Activated CD8-positive, alpha-beta memory T cell treated with anti-CD3 and anti-CD28 coated beads, Interleukin-2, amount 10 ng/mL, durations not matched to agents 7 days and 5 days (primary cell): ENCODE data around the gene SPATA13. TPM values are rescaled to one million over a fixed set of nuclear protein-coding genes. Genes with fewer than 3 reads are reported as not detected.

Experiments used
- ATAC-seq: fragments of 150-1000 bp; cut with Tn5 transposase; one replicate; pipeline ENCODE4 v1.10.0; 2021; ENCODE audit warnings: moderate library complexity
- CTCF ChIA-PET: fragments of 350-600 bp; sonication (Branson Sonifier 250); formaldehyde crosslinking; loops from one replicate; lab custom pipeline; 2021; ENCODE audit warnings: antibody characterized with exemption; lab: Charles Lee
- DNase-seq: peaks from one replicate; pipeline ENCODE4 v3.0.0-alpha.2; 2020
- H3K27ac Mint-ChIP-seq: one replicate; pipeline ENCODE4 v1.8.0; 2021; ENCODE audit warnings: mild to moderate bottlenecking, mixed read lengths
- H3K27me3 Mint-ChIP-seq: one replicate; pipeline ENCODE4 v1.8.0; 2021; ENCODE audit warnings: mixed read lengths
- H3K36me3 Mint-ChIP-seq: one replicate; pipeline ENCODE4 v1.8.0; 2021; ENCODE audit warnings: mild to moderate bottlenecking, mixed read lengths
- H3K4me1 Mint-ChIP-seq: one replicate; pipeline ENCODE4 v1.8.0; 2021; ENCODE audit warnings: mixed read lengths
- H3K4me3 Mint-ChIP-seq: one replicate; pipeline ENCODE4 v1.8.0; 2021; ENCODE audit warnings: mild to moderate bottlenecking, moderate library complexity, mixed read lengths
- H3K9me3 Mint-ChIP-seq: one replicate; pipeline ENCODE4 v1.8.0; 2022; ENCODE audit warnings: low read depth, mixed read lengths
- total RNA-seq, 2 experiments: library from RNA; stranded (reverse); gene quantifications; one replicate each; pipeline ENCODE4 v1.2.3, GENCODE V29; 2021

SPATA13 gene
- total RNA-seq, 2 experiments from 2014 or later: 51.0 to 57.8 TPM

DNA sequence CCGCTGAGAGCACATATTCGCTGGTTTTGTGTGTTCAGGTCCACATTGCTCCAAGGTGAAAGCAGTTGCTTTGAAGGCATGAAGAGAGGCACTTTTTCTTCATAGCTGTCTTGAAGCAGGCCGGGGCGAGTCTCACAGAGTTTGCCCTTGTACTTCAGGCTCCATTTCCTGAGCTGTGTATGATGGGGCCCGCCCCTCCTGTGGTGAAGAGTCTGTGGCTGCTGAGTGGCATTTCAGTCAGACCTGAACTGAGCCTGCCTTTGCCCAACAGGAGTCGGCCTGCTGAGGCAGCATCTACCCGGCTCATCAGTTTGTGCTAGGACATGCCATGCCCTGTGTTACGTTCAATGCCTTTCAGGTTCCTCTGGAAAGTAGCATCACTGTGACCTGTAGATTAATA is 104.5 kb downstream of the SPATA13 start:
- no peaks in the 10 kb centered on the region for H3K9me3 Mint-ChIP-seq
- H3K27me3 Mint-ChIP-seq: no peaks in the 10 kb centered on the region
- peak overlapping the region; percentile 52 for H3K4me3 Mint-ChIP-seq
- peak overlapping the region; percentile 94 for H3K27ac Mint-ChIP-seq
- CTCF ChIA-PET: interaction anchor here (1.2 to 1.8 kb wide), 7 partner anchors 8 to 37 kb away, joined by 3 to 9 read pairs (median 6); no protein-coding TSS in a partner anchor
- DNase-seq: peak; percentile 95
- peaks cover 30% of the 10 kb centered on the region for H3K36me3 Mint-ChIP-seq
- H3K4me1 Mint-ChIP-seq: peaks cover 92% of the 10 kb centered on the region
- ATAC-seq: peak; percentile 94

DNA sequence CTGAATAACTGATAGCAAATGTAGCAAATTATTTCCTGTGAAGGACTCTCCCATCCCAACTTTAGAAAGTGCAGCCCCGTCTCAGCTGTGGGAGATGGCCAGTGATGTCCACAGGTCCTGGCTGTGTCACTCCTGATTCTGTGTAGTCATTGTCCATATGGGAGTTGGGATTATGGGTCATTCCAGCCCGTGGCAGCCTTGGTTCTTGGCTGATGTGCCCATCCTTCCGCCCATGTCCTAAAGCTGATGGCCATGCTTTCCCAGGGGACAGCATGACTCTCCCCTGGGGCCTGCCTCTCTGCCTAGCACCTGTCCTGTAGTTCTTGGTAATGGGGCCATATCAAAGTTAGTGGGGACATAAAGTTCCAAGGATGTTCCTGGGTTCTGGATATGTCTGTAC is 104.9 kb downstream of the SPATA13 start:
- H3K4me3 Mint-ChIP-seq: peak overlapping the region; percentile 52
- H3K27me3 Mint-ChIP-seq: no peaks in the 10 kb centered on the region
- ATAC-seq: no peak
- no peaks in the 10 kb centered on the region for H3K9me3 Mint-ChIP-seq
- H3K4me1 Mint-ChIP-seq: peaks cover 91% of the 10 kb centered on the region
- DNase-seq: no peak
- peak overlapping the region; percentile 94 for H3K27ac Mint-ChIP-seq
- CTCF ChIA-PET: interaction anchor here (0.7 to 1.6 kb wide), 6 partner anchors 9 to 38 kb away, joined by 3 to 9 read pairs (median 5); no protein-coding TSS in a partner anchor
- peaks cover 30% of the 10 kb centered on the region for H3K36me3 Mint-ChIP-seq

DNA sequence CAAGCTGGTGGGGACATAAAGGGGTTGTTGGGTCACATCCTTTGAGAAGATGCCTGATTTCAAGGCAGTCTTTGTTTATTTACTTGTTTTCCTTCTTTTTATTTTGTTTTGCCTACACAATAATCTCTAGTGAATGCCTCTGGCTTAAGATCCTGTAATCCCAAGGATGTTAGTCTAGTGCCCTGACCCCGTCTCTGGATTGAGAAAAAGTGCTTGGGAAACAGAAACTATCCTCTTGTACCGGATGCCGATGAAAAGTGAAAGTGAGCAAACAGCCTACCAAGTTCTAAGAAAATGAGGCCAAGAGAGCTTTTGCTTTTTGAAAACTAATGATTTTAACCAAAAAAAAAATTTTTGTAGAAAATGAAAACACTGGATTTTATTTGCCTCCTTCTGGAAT is 106.8 kb downstream of the SPATA13 start:
- DNase-seq (peak; percentile 64), ATAC-seq (no peak)
- CTCF ChIA-PET: interaction anchor here (1.1 to 2.2 kb wide), 3 partner anchors 12 to 39 kb away, joined by 4 to 8 read pairs (median 4); no protein-coding TSS in a partner anchor
- no peaks in the 10 kb centered on the region for H3K27me3 Mint-ChIP-seq
- peaks cover 87% of the 10 kb centered on the region for H3K4me1 Mint-ChIP-seq
- peak overlapping the region; percentile 88 for H3K27ac Mint-ChIP-seq
- H3K36me3 Mint-ChIP-seq: peaks cover 22% of the 10 kb centered on the region
- peak overlapping the region; percentile 70 for H3K4me3 Mint-ChIP-seq
- H3K9me3 Mint-ChIP-seq: no peaks in the 10 kb centered on the region

DNA sequence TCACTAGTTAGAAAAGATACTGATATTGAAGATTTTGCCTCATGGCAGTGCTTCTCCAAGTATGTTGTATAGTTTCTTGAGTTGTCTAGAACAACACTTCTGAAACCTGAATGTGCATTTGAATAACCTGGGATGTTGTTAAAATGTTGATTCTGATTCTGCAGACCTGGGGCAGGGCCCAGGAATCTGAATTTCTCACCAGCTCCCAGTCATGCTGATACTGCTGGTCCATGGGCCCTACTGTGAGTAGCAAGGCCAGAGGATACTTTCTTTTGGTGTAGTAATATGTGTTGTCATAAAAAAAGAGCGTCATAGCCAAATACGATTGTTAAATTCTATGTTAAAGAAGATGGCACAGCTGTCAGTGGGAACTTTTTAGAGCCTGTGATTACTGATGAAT is 107.3 kb downstream of the SPATA13 start:
- Mint-ChIP-seq H3K4me3 (peak overlapping the region; percentile 70), H3K4me1 (peaks cover 88% of the 10 kb centered on the region), H3K9me3 (no peaks in the 10 kb centered on the region), H3K27ac (peak overlapping the region; percentile 88), H3K27me3 (no peaks in the 10 kb centered on the region), H3K36me3 (peaks cover 23% of the 10 kb centered on the region)
- ATAC-seq (no peak), DNase-seq (no peak)
- CTCF ChIA-PET: interaction anchor here (1.3 to 2.2 kb wide), 2 partner anchors 14 to 39 kb away, joined by 4 to 8 read pairs; no protein-coding TSS in a partner anchor

DNA sequence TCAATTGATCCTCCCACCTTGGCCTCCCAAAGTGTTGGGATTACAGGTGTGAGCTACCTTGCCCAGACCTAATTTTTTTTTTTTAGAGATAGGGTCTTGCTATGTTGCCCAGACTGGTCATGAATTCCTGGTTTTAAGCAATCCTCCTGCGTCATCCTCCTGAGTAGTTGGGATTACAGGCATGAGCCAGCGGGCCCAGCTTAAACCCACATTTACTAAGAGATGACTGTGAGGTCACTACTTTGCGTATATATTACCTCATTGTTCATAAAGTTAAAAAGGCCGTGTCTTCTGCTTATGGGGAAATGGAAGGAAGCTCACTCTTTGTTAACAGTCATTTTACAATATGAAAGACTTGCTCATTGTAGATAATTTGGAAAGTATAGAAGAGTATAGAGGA is 109.3 kb downstream of the SPATA13 start:
- Mint-ChIP-seq H3K27ac (peak overlapping the region; percentile 94), H3K36me3 (peaks cover 28% of the 10 kb centered on the region), H3K27me3 (no peaks in the 10 kb centered on the region), H3K9me3 (no peaks in the 10 kb centered on the region), H3K4me3 (peak overlapping the region; percentile 77), H3K4me1 (peaks cover 88% of the 10 kb centered on the region)
- DNase-seq: no peak
- ATAC-seq: no peak
- CTCF ChIA-PET: interaction anchor here (1.2 to 3.1 kb wide), 8 partner anchors 8 to 309 kb away, joined by 3 to 9 read pairs (median 6); no protein-coding TSS in a partner anchor

DNA sequence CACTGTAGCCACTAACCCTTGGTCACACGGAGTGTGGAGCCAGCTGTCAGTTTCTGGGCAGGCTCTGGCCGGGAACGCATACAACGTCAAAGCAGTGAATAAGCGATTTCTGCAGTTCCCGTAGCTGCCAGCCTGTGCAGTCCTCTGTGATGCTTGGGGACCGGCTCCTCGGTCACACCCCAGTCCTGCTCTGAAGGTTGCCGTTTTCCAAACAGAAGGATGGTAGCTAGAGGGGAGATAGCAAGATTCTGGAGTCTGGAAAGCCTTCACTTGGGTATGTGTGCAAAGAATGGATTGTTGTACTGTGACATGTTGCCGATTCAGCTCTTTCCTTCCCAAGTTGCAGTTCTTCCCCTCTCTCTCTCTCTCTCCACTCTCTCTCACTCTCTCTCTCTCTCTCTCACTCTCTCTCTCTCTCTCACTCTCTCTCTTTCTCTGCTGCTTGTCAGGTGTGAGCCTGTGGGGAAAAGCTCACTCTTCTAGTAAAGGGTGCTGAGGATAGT is 110.2 kb downstream of the SPATA13 start:
- no peaks in the 10 kb centered on the region for H3K9me3 Mint-ChIP-seq
- H3K4me1 Mint-ChIP-seq: peaks cover 88% of the 10 kb centered on the region
- peak; percentile 83 for DNase-seq
- CTCF ChIA-PET: interaction anchor here (1.1 to 3.1 kb wide), 8 partner anchors 9 to 46 kb away, joined by 4 to 9 read pairs (median 6); no protein-coding TSS in a partner anchor
- no peaks in the 10 kb centered on the region for H3K27me3 Mint-ChIP-seq
- peak overlapping the region; percentile 77 for H3K4me3 Mint-ChIP-seq
- peak overlapping the region; percentile 94 for H3K27ac Mint-ChIP-seq
- ATAC-seq: peak; percentile 59
- peaks cover 21% of the 10 kb centered on the region for H3K36me3 Mint-ChIP-seq

DNA sequence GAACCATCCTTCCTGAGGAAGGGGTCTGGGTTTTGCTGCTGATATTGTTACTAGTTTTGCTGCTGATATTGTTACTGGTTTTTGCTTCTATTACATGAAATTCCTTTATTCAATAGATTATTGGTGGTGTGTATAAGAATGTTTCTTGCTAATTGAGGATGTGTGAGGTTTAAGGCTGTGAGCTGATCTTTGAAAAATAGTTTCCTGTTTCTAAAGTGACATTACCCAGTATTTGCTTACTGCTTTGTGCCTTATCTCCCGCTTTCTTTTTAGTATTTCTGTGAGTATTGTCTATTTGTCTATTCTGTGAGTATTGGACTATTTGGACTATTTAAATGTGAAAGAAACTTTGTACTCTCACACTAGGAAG is 110.7 kb downstream of the SPATA13 start:
- peaks cover 89% of the 10 kb centered on the region for H3K4me1 Mint-ChIP-seq
- ATAC-seq (no peak), DNase-seq (no peak)
- H3K36me3 Mint-ChIP-seq: peaks cover 22% of the 10 kb centered on the region
- no peaks in the 10 kb centered on the region for H3K9me3 Mint-ChIP-seq
- CTCF ChIA-PET: interaction anchor here (1.1 to 3.1 kb wide), 5 partner anchors 10 to 46 kb away, joined by 5 to 9 read pairs (median 7); no protein-coding TSS in a partner anchor
- peak overlapping the region; percentile 94 for H3K27ac Mint-ChIP-seq
- peak overlapping the region; percentile 77 for H3K4me3 Mint-ChIP-seq
- no peaks in the 10 kb centered on the region for H3K27me3 Mint-ChIP-seq

DNA sequence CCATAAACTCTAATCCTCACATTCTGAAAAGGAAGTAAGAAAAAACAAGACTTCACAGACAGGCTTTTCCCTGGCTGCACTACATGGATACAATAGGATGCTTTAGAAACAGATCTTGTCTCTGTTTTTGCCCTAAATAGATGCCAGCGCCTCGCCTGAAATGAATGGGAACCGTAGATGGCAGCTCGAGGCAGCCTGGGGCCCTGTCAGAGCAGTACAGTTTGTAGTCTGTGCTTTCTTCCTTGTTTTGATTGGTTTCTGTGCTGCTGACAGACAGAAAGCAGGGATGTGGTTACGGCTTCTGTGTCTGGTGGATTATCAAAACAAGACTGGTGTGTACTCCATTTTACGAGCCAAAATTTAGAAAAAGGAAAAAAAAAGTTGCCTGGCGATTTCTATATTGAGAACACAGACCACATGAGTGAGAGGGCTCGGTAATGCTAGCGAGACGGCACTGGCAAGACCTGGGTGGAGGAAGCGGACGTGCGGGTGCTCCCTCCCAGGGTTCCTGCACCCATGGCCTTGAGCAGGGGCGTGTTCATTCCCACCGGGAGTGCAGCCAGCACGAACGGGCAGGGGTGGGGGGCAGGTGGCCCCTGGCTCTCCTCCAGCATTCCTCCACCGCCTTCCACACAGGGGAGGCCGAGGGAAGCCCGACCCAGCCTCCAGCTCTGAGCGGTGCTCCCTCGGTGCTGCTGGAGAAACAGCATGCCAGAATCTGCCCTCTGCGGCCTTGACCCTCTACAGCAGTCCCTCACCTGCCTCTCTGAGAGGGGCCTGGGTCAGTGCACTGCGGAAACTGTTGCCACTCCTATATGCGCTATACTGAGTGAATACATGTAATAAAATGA is 111.3 kb downstream of the SPATA13 start:
- H3K4me1 Mint-ChIP-seq: peaks cover 89% of the 10 kb centered on the region

DNA sequence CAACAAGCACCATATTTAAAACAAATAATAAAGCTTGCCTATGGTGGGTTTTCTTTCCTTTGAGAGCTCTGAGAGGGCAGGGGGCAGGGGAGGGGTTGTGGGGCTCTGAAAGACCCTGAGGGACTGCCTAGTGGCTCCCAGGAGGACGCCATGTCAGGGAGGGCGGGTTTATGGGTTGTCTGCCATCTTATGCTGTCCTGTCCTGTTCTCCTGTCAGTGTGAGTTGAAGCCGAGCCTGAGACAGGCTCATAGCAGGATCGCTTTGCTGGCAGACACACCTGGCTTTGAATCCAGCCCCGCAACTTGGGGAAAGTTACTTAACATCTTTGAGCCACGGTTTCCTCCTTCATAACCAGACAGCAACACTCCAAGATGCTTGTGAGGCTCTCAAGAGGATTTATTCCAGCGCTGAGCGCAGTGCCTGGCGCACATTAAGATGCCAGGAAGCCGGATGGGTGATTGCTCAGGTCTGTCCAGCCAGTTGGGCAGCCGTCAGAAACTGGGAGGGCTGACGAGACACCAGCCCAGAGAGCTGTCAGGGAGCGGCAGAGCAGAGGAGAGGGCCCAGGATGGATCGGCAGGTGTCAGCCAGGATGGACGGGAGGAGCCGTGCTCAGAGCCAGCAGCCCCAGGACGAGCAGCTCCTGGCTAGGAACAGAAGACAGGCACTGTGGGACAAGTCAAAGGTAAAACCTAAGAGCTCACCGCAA is 112.1 kb downstream of the SPATA13 start:
- Mint-ChIP-seq H3K4me1 (peaks cover 86% of the 10 kb centered on the region), H3K27me3 (no peaks in the 10 kb centered on the region), H3K36me3 (peaks cover 18% of the 10 kb centered on the region), H3K9me3 (no peaks in the 10 kb centered on the region), H3K27ac (peak overlapping the region; percentile 94), H3K4me3 (peak overlapping the region; percentile 77)
- ATAC-seq (no peak), DNase-seq (peak; percentile 43)
- CTCF ChIA-PET: interaction anchor here (1.3 to 1.4 kb wide), 2 partner anchors 8 to 21 kb away, joined by 4 to 7 read pairs; no protein-coding TSS in a partner anchor

More for the DNA sequence above, 111.3 kb downstream of the SPATA13 start:
- H3K27me3 Mint-ChIP-seq: no peaks in the 10 kb centered on the region
- peak overlapping the region; percentile 77 for H3K4me3 Mint-ChIP-seq
- peak overlapping the region; percentile 94 for H3K27ac Mint-ChIP-seq
- CTCF ChIA-PET: interaction anchor here (1.3 to 3.1 kb wide), 5 partner anchors 8 to 47 kb away, joined by 4 to 7 read pairs (median 7); no protein-coding TSS in a partner anchor
- ATAC-seq: peak; percentile 79
- peak; percentile 83 for DNase-seq
- peaks cover 21% of the 10 kb centered on the region for H3K36me3 Mint-ChIP-seq
- no peaks in the 10 kb centered on the region for H3K9me3 Mint-ChIP-seq

DNA sequence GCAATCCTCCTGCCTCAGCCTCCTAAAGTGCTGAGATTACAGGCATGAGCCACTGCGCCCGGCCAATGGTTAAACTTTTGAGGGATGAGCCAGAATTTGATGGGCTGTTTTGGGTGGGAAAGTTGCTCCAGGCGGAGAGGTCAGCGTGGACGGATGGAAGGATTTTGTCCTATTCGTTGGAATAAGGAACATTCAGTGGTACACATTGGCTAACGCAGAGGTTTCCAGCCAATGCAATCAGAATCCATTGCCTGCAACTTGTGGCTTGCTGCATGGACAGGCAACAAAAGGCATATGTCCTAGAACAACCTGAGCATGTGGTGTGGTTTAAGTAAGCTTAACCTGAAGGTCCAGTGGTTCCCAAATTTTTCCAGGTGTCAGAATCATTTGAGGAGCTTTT is 113.4 kb downstream of the SPATA13 start:
- Mint-ChIP-seq H3K36me3 (peaks cover 22% of the 10 kb centered on the region), H3K9me3 (no peaks in the 10 kb centered on the region), H3K27me3 (no peaks in the 10 kb centered on the region), H3K4me3 (no peak overlapping the region), H3K4me1 (peaks cover 81% of the 10 kb centered on the region), H3K27ac (peak overlapping the region; percentile 94)
- DNase-seq: no peak
- CTCF ChIA-PET: interaction anchor here (1.3 to 1.8 kb wide), 5 partner anchors 10 to 45 kb away, joined by 3 to 7 read pairs (median 4); no protein-coding TSS in a partner anchor
- no peak for ATAC-seq

DNA sequence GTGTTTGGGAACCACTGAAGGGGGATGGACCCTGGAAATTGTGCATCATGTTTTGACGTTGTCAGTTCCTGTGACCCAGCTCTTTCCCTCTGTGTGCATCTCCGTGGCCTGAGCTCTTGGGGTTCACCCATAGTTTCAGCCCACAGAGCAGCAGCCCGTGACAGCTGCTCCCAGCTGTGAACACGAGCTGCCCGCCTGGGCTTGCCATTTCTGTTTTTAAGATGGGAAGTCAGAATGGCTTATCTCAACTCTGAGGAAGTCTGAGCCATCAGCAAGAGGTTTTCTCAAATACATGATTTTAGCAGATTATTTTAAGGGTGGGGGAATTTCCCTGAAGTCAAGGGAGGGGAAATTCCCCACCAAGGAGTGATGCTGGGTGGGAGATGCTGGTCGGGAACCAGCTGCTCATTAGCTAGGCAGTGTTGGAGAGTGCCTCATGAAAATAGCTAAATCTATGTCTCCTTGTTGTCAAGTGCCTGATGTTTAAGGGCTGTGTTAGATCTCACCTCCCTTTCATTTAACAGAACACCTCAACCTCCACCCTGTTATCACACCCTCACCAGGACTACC is 114.0 kb downstream of the SPATA13 start:
- H3K4me3 Mint-ChIP-seq: peak overlapping the region; percentile 25
- no peaks in the 10 kb centered on the region for H3K9me3 Mint-ChIP-seq
- H3K27ac Mint-ChIP-seq: peak overlapping the region; percentile 94
- peaks cover 82% of the 10 kb centered on the region for H3K4me1 Mint-ChIP-seq
- peaks cover 22% of the 10 kb centered on the region for H3K36me3 Mint-ChIP-seq
- DNase-seq: peak; percentile 80
- H3K27me3 Mint-ChIP-seq: no peaks in the 10 kb centered on the region
- CTCF ChIA-PET: interaction anchor here (0.9 to 1.8 kb wide), 6 partner anchors 10 to 46 kb away, joined by 3 to 7 read pairs (median 5); no protein-coding TSS in a partner anchor
- peak; percentile 40 for ATAC-seq

DNA sequence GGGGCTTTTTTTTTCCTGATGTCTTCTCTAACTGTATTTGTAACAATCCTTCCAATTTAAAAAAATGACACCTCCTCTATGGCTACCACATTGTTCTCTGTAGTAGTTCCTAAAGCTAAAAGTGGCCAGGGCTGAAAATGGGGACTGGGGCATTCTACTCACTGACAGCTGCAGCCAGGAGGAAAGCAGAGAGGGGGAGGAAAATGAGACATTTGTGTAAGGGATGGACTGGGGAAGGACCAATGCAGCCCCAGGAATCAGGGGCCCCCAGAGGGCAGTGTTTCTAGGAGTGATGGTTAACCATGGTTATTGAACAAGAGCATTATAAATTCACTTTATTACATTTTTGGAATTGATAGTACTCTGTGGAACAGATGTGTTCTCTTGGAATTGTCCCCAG is 114.5 kb downstream of the SPATA13 start:
- ATAC-seq (no peak), DNase-seq (peak; percentile 35)
- H3K27me3 Mint-ChIP-seq: no peaks in the 10 kb centered on the region
- peaks cover 22% of the 10 kb centered on the region for H3K36me3 Mint-ChIP-seq
- H3K9me3 Mint-ChIP-seq: no peaks in the 10 kb centered on the region
- peak overlapping the region; percentile 25 for H3K4me3 Mint-ChIP-seq
- H3K27ac Mint-ChIP-seq: peak overlapping the region; percentile 94
- H3K4me1 Mint-ChIP-seq: peaks cover 82% of the 10 kb centered on the region
- CTCF ChIA-PET: interaction anchor here (0.9 to 1.8 kb wide), 6 partner anchors 10 to 46 kb away, joined by 3 to 7 read pairs (median 5); no protein-coding TSS in a partner anchor
